GM21367 (cell line): ENCODE data around the gene DNAJA3.

Source experiments
- ATAC-seq: cut with Tn5 transposase; IDR thresholded peaks from one replicate; pipeline ENCODE4 v1.9.1; 2021; ENCODE audit not compliant: unreplicated experiment

The DNAJA3 gene

GRCh38 chr16:4433228-4433627 lies 7.6 kb downstream of the DNAJA3 start:
- no peak for ATAC-seq

- ATAC-seq, result no peak
These were observed 8.5 kb downstream of the DNAJA3 start for GRCh38 chr16:4433914-4434787.

GRCh38 chr16:4435337-4436067 lies 9.8 kb downstream of the DNAJA3 start:
- no peak for ATAC-seq

- ATAC-seq, result no peak
These were observed 11.7 kb downstream of the DNAJA3 start for GRCh38 chr16:4437366-4437765.

GRCh38 chr16:4442371-4442770 lies 16.7 kb downstream of the DNAJA3 start:
- no peak for ATAC-seq

- ATAC-seq, result no peak
These were observed 17.6 kb downstream of the DNAJA3 start for GRCh38 chr16:4443271-4443670.

- ATAC-seq, result no peak
These were observed 18.3 kb downstream of the DNAJA3 start for GRCh38 chr16:4443986-4444385.

GRCh38 chr16:4450430-4450829 lies 24.8 kb downstream of the DNAJA3 start:
- ATAC-seq, result no peak

GRCh38 chr16:4450931-4451519 lies 25.4 kb downstream of the DNAJA3 start:
- no peak for ATAC-seq

- no peak for ATAC-seq
These were observed 27.0 kb downstream of the DNAJA3 start for GRCh38 chr16:4452674-4453073.

GRCh38 chr16:4454623-4455022 lies 29.0 kb downstream of the DNAJA3 start:
- ATAC-seq, result no peak

GRCh38 chr16:4455081-4455480 lies 29.4 kb downstream of the DNAJA3 start:
- ATAC-seq, result no peak

GRCh38 chr16:4455951-4456350 lies 30.3 kb downstream of the DNAJA3 start:
- ATAC-seq, result no peak

GRCh38 chr16:4460936-4461249 lies 35.2 kb downstream of the DNAJA3 start:
- ATAC-seq, result no peak

GRCh38 chr16:4461250-4462085 lies 35.8 kb downstream of the DNAJA3 start:
- no peak for ATAC-seq

GRCh38 chr16:4463522-4464163 lies 38.0 kb downstream of the DNAJA3 start:
- ATAC-seq, result no peak

- no peak for ATAC-seq
These were observed 40.5 kb downstream of the DNAJA3 start for GRCh38 chr16:4465977-4466779.

GRCh38 chr16:4467916-4468315 lies 42.2 kb downstream of the DNAJA3 start:
- no peak for ATAC-seq

- ATAC-seq, result no peak
These were observed 43.3 kb downstream of the DNAJA3 start for GRCh38 chr16:4468972-4469371.

GRCh38 chr16:4471869-4472268 lies 46.2 kb downstream of the DNAJA3 start:
- no peak for ATAC-seq
